RCC 7860 (cell line): Measurements from ENCODE around the gene TRAM1L1.

Experiments used
- DNase-seq: peaks from one replicate; pipeline ENCODE4 v3.0.0-alpha.2; 2015; ENCODE audit warnings: low spot score
- FAIRE-seq: peaks from 2 replicates; lab custom pipeline; 2012; peaks lifted over from hg19 to GRCh38; lab: Jason Lieb, UNC

TRAM1L1 gene

DNA sequence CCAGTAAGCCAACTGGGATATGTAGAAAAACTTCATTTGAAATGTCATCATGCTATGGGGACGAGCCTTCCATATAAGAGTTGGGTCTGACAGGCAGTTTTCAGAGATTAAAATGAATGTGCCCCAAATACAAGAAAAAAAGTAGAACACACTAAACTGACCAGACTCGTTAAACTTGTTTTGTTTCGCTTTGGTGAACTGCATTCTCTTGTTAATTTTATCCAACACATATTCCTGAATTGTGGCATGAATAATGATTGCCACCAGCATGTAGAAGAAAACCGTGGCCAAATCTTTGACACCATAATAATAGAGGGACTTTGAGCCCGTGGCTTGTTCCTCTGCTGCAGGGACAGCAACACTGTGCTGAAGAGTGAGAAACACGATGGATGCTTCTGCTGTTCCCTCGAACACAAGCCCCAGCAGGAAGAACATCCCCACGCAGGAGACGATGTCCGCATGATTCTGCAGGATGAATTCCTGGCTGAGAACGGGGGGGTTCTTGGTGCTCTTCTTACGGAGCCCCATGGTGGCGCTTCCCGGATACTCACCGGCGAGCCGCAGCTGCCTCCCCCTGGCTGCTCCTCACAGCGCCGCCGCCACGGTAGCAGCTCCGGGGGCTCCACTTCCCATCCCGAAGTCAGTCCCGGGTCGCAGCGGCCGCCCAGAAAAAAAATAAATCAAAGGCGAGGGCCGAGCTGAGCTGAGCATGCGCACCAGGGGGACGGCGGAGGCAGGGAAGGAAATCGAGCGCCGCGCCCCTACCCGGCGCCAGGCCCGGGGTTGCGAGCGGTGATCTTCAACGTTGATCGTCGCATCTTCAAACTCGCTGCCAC, at the start of gene TRAM1L1:
Gene TRAM1L1 (minus strand): TSS at position 711 of the 836 bp plus-strand sequence. CDS start 183 bp downstream, at position 528.
- no peak for FAIRE-seq
- peak; percentile 19 for DNase-seq

DNA sequence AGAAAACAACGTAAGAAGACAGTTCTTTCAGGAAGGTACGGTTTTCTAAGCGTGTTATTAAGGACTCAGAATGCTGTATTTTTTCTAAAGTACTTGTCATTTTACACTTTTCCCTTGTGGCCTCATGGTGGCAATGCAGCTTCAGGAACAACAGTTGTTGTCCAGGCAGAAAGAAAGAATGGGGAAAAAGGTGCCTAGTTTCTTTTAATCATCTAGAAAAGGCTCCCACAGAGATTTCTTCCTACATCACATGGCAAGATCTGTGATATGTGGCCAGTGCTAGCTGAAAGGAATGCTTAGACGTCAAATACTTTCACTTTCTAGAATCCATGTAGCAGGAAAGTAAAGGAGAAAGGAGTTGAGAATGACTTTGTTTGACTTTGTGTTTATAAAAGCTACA, 49.0 kb upstream of the TRAM1L1 start:
- peak; percentile 92 for DNase-seq

DNA sequence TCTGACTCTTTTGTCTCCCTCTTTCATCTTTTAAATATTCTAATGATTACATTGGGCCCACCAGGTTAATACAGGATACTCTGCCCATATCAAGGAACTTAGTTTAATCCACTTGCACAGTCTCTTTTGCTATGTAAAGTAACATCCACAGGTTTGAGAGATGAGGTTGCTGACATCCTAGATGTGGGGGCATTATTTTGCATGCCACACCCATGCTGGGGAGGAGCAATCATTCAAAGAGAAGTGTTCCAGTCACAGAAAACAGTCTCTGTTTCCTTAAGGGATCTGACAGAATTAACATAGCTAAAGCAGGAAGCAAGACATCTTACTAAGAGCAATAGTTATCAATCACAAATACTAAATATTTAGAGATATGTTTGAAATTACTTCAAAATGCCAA, 11.5 kb upstream of the TRAM1L1 start:
- no peak for DNase-seq
- FAIRE-seq = no peak

More for the DNA sequence above, 49.0 kb upstream of the TRAM1L1 start:
- FAIRE-seq = peak; percentile 96

DNA sequence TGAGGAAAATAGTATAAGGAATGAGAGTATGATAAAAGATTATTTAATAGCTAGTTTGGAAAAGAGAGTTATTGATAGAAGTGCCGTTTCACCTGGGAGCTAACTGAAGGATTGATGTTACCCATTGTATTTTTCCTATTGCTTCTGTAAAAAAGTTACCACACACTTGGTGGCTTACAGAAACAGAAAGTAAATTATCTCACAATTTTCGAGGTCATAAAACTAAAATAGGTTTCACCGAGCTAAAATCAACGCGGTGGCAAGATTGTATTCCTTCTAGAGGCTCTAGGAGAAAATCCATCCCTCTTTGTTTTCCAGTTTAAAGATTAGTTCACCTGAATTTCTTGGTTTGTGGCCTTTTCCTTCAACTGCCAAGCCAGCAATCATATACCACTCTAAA, 11.1 kb upstream of the TRAM1L1 start:
- FAIRE-seq = no peak
- no peak for DNase-seq

DNA sequence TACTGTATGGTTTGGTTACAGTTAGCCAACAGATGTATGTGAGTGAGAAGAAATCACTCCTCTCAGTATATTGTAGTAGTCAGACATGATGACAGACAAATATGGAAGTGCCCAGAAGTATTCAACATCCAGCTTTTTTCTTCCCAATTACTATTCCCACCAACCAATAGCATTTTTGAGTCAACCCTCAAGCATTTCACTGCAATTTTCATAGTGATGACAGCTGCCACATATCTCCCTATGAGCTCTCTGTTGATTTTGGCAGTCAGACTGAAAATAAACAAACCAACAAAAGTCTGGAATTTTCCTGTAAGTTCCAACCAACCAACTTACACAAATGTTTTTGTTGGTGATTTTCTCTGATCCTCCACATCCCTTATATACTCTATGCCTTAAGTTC, 8.2 kb upstream of the TRAM1L1 start:
- DNase-seq (no peak), FAIRE-seq (no peak)

DNA sequence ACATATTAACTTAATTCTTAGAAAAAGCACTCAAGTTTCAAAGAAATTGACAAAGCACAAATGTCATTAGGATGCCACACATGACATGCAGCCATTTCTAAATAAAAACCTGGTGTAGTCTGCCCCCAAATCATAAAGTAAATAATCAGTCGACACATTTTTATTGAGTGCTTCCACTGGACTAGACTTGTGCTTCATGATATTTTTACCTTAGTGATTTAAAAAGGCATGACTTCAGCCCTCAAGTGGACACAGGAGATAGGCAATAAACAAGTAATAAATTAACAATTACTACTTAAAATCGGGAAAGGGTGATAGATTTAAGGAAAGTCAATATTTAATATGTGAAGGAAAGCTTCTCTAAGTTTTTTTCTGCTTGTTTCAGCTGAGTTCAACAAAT, 7.6 kb downstream of the TRAM1L1 start:
- DNase-seq (no peak), FAIRE-seq (no peak)

DNA sequence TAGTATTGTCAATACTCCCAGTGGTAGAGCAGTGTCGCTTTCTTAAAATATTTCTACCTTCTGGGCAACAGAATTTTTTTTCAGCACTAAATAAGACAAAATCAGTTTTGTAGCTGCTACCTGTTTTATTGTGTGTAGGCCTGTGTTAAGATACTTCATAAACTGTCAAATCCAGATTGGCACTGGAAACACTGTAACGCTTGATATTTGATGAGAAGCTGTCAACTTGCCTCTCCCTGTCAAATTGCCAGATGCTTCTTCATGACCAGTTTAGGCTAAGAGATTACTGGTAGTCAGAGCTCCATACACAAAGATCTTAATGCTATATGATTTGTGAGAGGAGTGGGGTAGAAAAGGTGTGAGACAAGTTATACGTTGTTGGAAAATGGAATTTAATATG, 17.3 kb downstream of the TRAM1L1 start:
- DNase-seq = no peak
- no peak for FAIRE-seq

DNA sequence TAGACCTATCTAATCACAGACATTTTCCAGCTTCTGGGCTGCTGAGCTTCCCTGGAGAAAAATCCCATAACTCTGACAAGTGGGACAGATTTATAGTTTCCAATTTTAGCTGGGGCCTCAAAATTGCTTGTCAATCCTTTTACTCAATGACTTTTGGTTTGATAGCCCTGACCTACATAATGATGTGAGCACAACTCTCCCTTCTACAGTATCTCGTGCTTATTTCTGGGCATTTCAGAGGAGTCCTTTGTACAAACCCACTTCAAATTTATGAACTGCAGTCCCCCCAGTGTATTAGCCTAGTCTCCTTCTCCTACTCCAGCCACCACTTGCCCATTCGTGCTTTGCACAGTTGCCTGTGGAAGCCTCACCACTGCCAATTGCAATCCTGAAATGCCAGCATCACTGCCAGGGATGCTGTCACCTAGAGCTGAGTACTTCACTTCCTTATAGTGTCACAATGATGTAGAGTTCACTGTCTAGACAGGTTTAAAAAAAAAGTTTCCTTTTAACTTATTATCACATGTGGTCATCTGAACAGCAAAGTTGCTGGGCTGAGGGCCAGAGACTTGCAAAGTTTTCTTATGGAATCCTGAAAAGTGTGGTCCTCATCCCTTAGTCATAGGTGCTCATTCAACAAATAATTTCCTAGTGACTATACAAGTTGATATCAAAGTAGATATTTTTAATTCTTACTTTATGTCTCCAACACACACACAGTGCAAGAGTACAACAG, 21.2 kb downstream of the TRAM1L1 start:
- DNase-seq (peak; percentile 67), FAIRE-seq (peak; percentile 51)

DNA sequence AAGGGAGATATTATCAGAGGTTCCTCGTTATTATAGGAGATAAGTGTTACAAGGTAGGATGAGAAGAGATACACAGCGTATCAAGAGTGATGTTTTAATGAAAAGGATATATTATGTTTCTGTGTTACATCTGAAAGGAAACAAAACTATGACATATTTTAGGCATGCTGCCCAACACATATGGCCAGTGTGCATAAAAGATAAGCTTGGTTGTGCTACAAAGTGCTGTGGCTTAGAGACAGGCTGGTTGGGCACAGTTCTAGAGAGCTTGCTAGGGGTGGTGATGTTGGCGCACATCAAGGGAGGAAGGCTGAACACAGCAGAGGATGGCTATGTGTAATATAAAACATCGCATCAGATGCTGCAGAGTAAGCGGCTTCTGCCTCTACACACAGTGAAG, 42.4 kb downstream of the TRAM1L1 start:
- FAIRE-seq (no peak), DNase-seq (no peak)
